Hematopoietic multipotent progenitor cell treated with erythropoietin and hydrocortisone succinate and interleukin-3 and kit ligand, for 15 days (in vitro differentiated cells): ENCODE data around the gene DNALI1.
"Not testable (repeated sequence)": the region's sequence is repeated elsewhere in the genome, so short reads cannot be mapped to it uniquely, and the experiment has no call there.

Source experiments
- DNase-seq: peaks from one replicate; pipeline ENCODE4 v3.0.0-alpha.2; 2015; ENCODE audit warnings: low spot score

Gene DNALI1

GRCh38 chr1:37553927-37554808, 2.6 kb upstream of the DNALI1 start, which contains the start of gene SNIP1:
SNIP1 (minus strand) TSS chr1:37554293; CDS start chr1:37554229, 64 bp downstream.
- peak; percentile 96 for DNase-seq

GRCh38 chr1:37557402-37557801, 662 bp downstream of the DNALI1 start:
- no peak for DNase-seq

GRCh38 chr1:37558411-37558810, 1.7 kb downstream of the DNALI1 start:
- no peak for DNase-seq

- DNase-seq = no peak
These were observed 2.3 kb downstream of the DNALI1 start for GRCh38 chr1:37559080-37559479.

DNA sequence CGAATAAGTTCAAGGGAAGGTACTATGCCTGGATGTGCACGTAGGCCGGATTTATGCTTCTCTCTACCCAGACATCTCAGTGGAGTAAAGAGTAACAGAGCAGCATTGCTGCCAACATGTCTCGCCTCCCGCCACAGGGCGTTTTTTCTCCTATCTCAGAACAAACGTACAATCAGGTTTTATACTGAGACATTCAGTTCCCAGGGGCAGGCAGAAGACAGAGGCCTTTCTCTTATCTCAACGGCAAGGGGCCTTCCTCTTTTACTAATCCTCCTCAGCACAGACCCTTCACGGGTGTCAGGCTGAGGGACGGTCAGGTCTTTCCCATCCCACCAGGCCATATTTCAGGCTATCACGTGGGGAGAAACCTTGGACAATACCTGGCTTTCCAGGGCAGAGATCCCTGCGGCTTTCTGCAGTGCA, 3.2 kb downstream of the DNALI1 start:
- DNase-seq = not testable (repeated sequence)

DNA sequence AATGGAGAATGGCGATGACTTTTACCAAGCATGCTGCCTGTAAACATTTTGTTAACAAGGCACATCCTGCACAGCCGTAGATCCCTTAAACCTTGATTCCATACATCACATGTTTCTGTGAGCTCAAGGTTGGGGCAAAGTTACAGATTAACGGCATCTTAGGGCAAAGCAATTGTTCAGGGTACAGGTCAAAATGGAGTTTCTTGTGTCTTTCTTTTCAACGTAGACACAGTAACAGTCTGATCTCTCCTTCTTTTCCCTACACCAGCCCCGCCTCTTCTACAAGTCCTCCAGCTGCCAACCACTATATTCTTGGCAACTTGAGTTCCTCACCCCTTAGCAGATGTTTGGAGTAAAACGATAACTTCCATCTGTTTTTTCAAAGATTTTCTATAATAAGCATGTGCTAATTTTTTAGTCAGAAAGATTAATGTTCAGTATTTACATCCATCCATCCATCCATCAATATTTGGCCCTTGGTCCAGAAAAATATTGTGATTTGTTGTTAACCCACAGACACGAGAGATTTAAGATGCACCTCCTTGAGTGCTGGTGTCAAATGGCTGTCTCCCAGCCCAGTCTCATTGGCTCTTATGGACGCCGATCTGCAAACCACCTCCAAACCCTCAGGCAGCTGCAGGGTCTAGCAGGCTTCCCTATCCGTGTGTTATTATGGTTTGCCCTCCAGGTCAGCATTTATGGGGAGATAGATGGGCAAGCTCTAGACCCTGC, 3.8 kb downstream of the DNALI1 start:
- no peak for DNase-seq

DNA sequence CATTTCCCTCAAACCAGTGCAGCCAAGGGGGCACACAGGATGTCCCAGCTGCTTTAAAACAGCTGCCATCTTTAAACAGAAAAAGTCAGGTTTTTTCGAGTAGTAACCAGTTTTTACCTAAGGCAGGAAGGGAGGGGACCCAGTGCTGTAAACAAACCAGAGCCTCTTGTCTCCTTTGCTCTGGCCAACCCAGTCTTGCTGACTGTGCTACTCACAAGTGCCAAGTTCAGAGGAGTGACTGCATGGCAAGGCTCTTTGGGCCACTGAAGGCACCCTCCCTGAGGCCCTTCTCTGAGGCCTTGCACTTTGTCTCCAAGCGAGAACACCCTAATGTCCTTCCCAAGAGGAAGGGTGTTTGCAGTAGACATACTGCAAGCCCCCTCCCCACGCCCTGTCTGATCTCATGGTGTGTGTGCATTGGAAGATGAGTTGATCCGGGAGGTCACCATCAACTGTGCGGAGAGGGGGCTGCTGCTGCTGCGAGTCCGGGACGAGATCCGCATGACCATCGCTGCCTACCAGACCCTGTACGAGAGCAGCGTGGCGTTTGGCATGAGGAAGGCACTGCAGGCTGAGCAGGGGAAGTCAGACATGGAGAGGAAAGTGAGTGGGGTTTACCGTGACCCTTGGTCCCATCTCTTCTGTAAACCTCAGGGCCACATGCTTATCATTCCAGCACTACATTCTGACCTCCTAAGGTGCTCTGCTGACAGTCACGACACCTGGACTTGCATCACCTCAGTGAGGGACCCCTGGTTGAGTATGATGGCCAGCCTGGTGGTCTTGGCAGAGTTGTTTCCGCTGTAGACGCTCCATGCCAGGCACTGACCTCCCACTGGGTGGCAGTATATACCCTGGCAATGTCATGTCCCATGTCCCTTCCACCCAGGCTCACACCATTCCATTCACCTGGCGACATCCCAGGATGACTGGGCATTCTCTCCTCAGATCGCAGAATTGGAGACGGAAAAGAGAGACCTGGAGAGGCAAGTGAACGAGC, 4.7 kb downstream of the DNALI1 start:
- peak; percentile 53 for DNase-seq

DNA sequence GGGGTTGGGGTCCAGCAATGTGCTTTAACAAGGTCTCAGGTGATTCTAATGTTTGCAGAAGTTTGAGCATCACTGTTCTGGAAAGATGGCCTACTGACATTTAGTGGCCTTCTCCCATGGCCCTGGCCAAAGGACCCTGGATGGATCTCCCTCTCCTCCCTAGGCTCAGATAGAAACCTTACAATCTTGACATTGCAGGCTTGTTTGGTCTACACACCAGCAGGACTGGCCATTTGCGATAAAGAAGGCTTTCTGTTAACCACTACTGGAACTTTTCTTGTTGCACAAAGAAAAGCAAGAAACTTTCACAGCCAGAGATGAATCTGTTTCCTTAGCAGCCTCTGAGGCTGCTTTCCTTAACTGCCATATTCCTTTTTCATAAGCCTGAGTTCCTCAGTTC, 6.2 kb downstream of the DNALI1 start:
- DNase-seq = peak; percentile 8

DNA sequence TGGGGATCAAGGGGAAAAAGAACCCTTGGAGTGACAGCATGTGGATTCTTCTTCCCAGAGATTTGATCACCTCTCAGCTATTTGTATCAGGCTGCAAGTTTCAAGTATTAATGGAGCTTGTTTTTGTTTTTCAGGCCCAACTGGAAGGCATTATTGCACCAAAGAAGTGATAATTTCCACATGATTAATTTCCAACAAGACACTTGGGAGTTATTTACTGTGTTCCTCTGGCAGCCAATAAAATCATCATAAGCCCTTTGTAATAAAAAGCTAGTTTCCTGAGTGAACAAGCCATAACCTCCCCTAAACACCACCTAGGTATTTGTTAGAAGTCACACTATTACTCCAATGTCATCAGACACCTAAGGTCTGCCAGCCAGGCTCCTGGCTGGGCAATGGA, 8.2 kb downstream of the DNALI1 start:
- DNase-seq = no peak

GRCh38 chr1:37567023-37567422, 10.3 kb downstream of the DNALI1 start:
- DNase-seq = no peak

DNA sequence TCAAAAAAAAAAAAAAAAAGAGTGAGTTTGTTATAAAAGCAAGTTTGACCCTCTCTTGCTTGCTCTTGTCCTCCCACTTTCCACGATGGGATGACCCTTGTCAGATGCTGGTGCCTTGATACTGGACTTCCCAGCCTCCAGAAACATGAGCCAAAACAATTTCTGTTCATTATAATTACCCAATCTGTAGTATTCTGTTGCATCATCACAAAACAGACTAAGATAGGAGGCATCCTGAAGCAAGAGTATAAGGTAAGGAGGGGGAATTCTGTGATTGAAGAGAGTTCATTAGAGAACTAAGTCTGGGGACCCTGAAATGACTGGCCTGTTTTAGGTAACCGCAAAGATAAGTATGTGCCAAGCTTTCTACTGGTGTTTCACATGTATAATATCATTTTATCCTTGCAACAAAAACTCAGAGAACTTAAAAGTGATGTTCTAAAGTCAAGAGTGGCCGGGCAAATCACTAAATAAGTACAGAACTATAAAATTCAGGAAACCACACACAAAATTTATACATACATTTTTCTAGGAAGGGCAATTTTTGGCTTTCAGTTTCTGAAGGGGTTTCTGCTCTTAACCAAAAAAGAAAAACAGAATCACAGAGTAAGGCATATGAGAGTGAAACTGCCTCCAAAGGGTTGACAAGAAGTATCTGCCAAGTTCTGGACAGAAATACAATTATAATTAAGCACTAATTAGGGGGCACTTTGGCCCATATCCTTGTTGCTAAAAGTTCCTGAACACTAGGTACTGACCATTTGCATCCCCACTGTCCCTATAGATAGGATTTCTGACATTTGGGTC, 14.0 kb downstream of the DNALI1 start:
- DNase-seq = no peak

- DNase-seq = no peak
These were observed 18.2 kb downstream of the DNALI1 start for GRCh38 chr1:37574834-37575480.

DNA sequence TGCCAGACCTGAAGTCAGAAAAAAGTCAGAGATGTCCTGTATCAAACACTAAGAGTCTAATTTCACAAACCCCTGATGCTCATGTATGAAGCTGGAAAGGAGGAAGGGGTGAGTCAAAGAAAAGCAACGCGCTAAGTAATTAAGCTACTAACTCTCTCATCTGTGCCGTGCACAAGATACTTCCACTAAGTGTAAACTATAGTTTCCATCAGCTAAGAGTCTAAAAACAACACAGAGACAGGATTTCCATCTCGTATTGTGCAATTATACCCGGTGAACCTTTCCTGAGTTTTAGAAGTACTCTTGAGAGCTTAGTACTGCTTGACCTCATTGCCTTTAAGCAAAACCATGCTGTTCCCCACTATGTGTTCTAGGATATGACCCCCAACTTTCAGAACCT, 19.0 kb downstream of the DNALI1 start:
- DNase-seq = no peak

- not testable (repeated sequence) for DNase-seq
These were observed 27.8 kb downstream of the DNALI1 start for GRCh38 chr1:37584544-37584943.

GRCh38 chr1:37588939-37589338, 32.2 kb downstream of the DNALI1 start:
- DNase-seq = no peak

- DNase-seq = no peak
These were observed 37.0 kb downstream of the DNALI1 start for GRCh38 chr1:37593726-37594125.

DNA sequence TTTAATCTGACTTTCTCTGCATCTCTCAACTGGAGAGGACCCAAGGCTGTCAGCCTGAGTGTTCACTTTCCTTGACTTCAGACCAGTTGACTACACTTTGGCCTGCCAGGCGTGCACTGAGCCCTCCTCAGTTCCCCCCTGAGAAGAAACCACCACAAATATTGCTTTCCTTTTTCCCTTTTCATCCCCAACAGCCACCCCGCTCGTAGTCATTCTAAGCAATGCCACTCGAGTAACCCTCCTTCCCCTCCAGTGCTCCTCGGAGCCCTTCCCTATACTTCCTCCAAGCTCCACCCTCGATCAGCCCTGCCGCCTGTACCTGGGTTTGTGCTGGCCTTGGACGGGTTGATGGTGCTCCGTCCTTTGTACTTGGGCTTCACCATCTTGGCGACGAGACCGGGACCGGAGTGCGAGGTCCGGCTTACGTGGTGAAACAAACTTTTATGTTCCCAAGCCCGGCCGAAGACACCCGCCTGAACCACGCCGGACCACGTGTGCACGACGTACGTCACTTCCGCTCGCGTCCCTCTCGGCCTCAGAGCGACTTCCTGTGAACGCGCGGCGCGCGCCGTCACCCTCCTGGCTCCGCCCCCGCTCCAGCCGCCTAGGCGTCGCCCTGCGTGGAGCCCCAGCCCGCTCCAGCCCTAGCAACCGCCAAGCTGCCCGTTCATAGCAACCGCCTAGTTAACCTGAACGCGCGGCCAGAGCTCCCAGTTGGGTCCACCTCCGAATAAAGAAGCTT, 38.9 kb downstream of the DNALI1 start, which contains the start of gene GNL2:
TSS of gene GNL2 (minus strand) at position 498 of the 742 bp plus-strand sequence. CDS start at position 383, 115 bp downstream.
- DNase-seq = peak; percentile 97

GRCh38 chr1:37596182-37596667, 39.5 kb downstream of the DNALI1 start:
- DNase-seq = no peak

- DNase-seq = no peak
These were observed 43.2 kb downstream of the DNALI1 start for GRCh38 chr1:37599940-37600339.
